Measurements from ENCODE around the gene RPP14. TPM values are rescaled to one million over a fixed set of nuclear protein-coding genes. Genes with fewer than 3 reads are reported as not detected.

Gene RPP14
- total RNA-seq, 2 experiments from 2014 or later = 17.7 to 19.7 TPM

- Mint-ChIP-seq H3K9me3 (no peaks in the 10 kb centered on the region), H3K4me3 (no peak overlapping the region), H3K4me1 (ENCODE audit: low read depth) (peaks cover 27% of the 10 kb centered on the region), H3K27me3 (no peaks in the 10 kb centered on the region), H3K27ac (no peak overlapping the region), H3K36me3 (ENCODE audit: low read depth) (peaks cover 4% of the 10 kb centered on the region)
- no peak overlapping the region for H3K27ac ChIP-seq (ENCODE audit: low read depth in 1 of 2, low read length in 2 of 2)
- DNase-seq = no peak
- TF ChIP-seq, protein P1, sequence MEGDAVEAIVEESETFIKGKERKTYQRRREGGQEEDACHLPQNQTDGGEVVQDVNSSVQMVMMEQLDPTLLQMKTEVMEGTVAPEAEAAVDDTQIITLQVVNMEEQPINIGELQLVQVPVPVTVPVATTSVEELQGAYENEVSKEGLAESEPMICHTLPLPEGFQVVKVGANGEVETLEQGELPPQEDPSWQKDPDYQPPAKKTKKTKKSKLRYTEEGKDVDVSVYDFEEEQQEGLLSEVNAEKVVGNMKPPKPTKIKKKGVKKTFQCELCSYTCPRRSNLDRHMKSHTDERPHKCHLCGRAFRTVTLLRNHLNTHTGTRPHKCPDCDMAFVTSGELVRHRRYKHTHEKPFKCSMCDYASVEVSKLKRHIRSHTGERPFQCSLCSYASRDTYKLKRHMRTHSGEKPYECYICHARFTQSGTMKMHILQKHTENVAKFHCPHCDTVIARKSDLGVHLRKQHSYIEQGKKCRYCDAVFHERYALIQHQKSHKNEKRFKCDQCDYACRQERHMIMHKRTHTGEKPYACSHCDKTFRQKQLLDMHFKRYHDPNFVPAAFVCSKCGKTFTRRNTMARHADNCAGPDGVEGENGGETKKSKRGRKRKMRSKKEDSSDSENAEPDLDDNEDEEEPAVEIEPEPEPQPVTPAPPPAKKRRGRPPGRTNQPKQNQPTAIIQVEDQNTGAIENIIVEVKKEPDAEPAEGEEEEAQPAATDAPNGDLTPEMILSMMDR (IDR thresholded peaks at IDR 0.05) = no peak
- no peak for ATAC-seq (ENCODE audit: poor library complexity)
- H3K4me1 ChIP-seq (ENCODE audit: insufficient read depth, low read length) = peaks cover 10% of the 10 kb centered on the region
- H3K9me3 ChIP-seq (ENCODE audit: control insufficient read depth in 1 of 2, insufficient read depth in 1 of 2, low read length in 2 of 2) = no peaks in the 10 kb centered on the region
- CTCF ChIA-PET = no interaction called here
- POLR2A ChIA-PET = no interaction called here
- intact Hi-C loops (cut with DNase I, micrococcal nuclease) = no loop called here
- no peak overlapping the region for H3K4me3 ChIP-seq (ENCODE audit: low read length)
- no peaks in the 10 kb centered on the region for H3K27me3 ChIP-seq (ENCODE audit: control insufficient read depth in 1 of 2, insufficient read depth in 2 of 2, low read length in 2 of 2)
- H3K36me3 ChIP-seq (ENCODE audit: insufficient read depth, low read length) = no peaks in the 10 kb centered on the region
Measured at GRCh38 chr3:58358808-58359207, 52.8 kb downstream of the RPP14 start.

GRCh38 chr3:58359621-58360020 lies 53.6 kb downstream of the RPP14 start:
- TF ChIP-seq, protein P1 (IDR thresholded peaks at IDR 0.05) = no peak
- H3K36me3 ChIP-seq (ENCODE audit: insufficient read depth, low read length) = no peaks in the 10 kb centered on the region
- H3K4me3 Mint-ChIP-seq = no peak overlapping the region
- H3K27ac ChIP-seq (ENCODE audit: low read depth in 1 of 2, low read length in 2 of 2) = no peak overlapping the region
- DNase-seq = no peak
- no peaks in the 10 kb centered on the region for H3K9me3 ChIP-seq (ENCODE audit: control insufficient read depth in 1 of 2, insufficient read depth in 1 of 2, low read length in 2 of 2)
- intact Hi-C loops (cut with DNase I, micrococcal nuclease) = no loop called here
- H3K4me3 ChIP-seq (ENCODE audit: low read length) = no peak overlapping the region
- ChIA-PET CTCF (no interaction called here), POLR2A (no interaction called here)
- H3K27me3 ChIP-seq (ENCODE audit: control insufficient read depth in 1 of 2, insufficient read depth in 2 of 2, low read length in 2 of 2) = no peaks in the 10 kb centered on the region
- H3K4me1 ChIP-seq (ENCODE audit: insufficient read depth, low read length) = peaks cover 5% of the 10 kb centered on the region
- peaks cover 26% of the 10 kb centered on the region for H3K4me1 Mint-ChIP-seq (ENCODE audit: low read depth)
- H3K36me3 Mint-ChIP-seq (ENCODE audit: low read depth) = peaks cover 4% of the 10 kb centered on the region
- H3K9me3 Mint-ChIP-seq = no peaks in the 10 kb centered on the region
- H3K27me3 Mint-ChIP-seq = no peaks in the 10 kb centered on the region
- no peak for ATAC-seq (ENCODE audit: poor library complexity)
- no peak overlapping the region for H3K27ac Mint-ChIP-seq

- ChIA-PET POLR2A (no interaction called here), CTCF (no interaction called here)
- H3K27me3 Mint-ChIP-seq = no peaks in the 10 kb centered on the region
- H3K4me3 Mint-ChIP-seq = no peak overlapping the region
- ATAC-seq (ENCODE audit: poor library complexity) (no peak), DNase-seq (no peak)
- H3K27ac ChIP-seq (ENCODE audit: low read depth in 1 of 2, low read length in 2 of 2) = no peak overlapping the region
- peaks cover 4% of the 10 kb centered on the region for H3K4me1 ChIP-seq (ENCODE audit: insufficient read depth, low read length)
- H3K36me3 Mint-ChIP-seq (ENCODE audit: low read depth) = peaks cover 12% of the 10 kb centered on the region
- no peak overlapping the region for H3K4me3 ChIP-seq (ENCODE audit: low read length)
- H3K27me3 ChIP-seq (ENCODE audit: control insufficient read depth in 1 of 2, insufficient read depth in 2 of 2, low read length in 2 of 2) = no peaks in the 10 kb centered on the region
- H3K9me3 Mint-ChIP-seq = no peaks in the 10 kb centered on the region
- intact Hi-C loops (cut with DNase I, micrococcal nuclease) = no loop called here
- no peak overlapping the region for H3K27ac Mint-ChIP-seq
- no peaks in the 10 kb centered on the region for H3K9me3 ChIP-seq (ENCODE audit: control insufficient read depth in 1 of 2, insufficient read depth in 1 of 2, low read length in 2 of 2)
- H3K4me1 Mint-ChIP-seq (ENCODE audit: low read depth) = peaks cover 43% of the 10 kb centered on the region
- no peaks in the 10 kb centered on the region for H3K36me3 ChIP-seq (ENCODE audit: insufficient read depth, low read length)
- TF ChIP-seq, protein P1 (IDR thresholded peaks at IDR 0.05) = no peak
Measured at GRCh38 chr3:58361866-58362265, 55.8 kb downstream of the RPP14 start.
